ENCODE measurements around the gene SFT2D3.

Gene SFT2D3

GRCh38 chr2:127678531-127678930 lies 22.8 kb upstream of the SFT2D3 start:
- TF ChIP-seq ZFX (IDR thresholded peaks at IDR 0.05; ENCODE audit: borderline replicate concordance) (no peak), CTCF (IDR thresholded peaks at IDR 0.05) (no peak)
- H3K27ac ChIP-seq: no peak overlapping the region

- H3K27ac ChIP-seq: no peak overlapping the region
- TF ChIP-seq ZFX (IDR thresholded peaks at IDR 0.05; ENCODE audit: borderline replicate concordance): no peak
- TF ChIP-seq CTCF (IDR thresholded peaks at IDR 0.05): no peak
Measured at GRCh38 chr2:127678991-127679390, 22.3 kb upstream of the SFT2D3 start.

GRCh38 chr2:127679680-127680361 lies 21.5 kb upstream of the SFT2D3 start:
- TF ChIP-seq CTCF (IDR thresholded peaks at IDR 0.05): no peak
- TF ChIP-seq ZFX (IDR thresholded peaks at IDR 0.05; ENCODE audit: borderline replicate concordance): no peak
- no peak overlapping the region for H3K27ac ChIP-seq

- H3K27ac ChIP-seq: no peak overlapping the region
- TF ChIP-seq CTCF (IDR thresholded peaks at IDR 0.05) (no peak), ZFX (IDR thresholded peaks at IDR 0.05; ENCODE audit: borderline replicate concordance) (no peak)
Measured at GRCh38 chr2:127680706-127681287, 20.5 kb upstream of the SFT2D3 start.

GRCh38 chr2:127681288-127681804 lies 20.0 kb upstream of the SFT2D3 start:
- no peak overlapping the region for H3K27ac ChIP-seq
- no peak for TF ChIP-seq ZFX (IDR thresholded peaks at IDR 0.05; ENCODE audit: borderline replicate concordance)
- no peak for TF ChIP-seq CTCF (IDR thresholded peaks at IDR 0.05)

GRCh38 chr2:127681976-127682857 lies 19.1 kb upstream of the SFT2D3 start:
- TF ChIP-seq CTCF (IDR thresholded peaks at IDR 0.05): no peak
- no peak for TF ChIP-seq ZFX (IDR thresholded peaks at IDR 0.05; ENCODE audit: borderline replicate concordance)
- H3K27ac ChIP-seq: no peak overlapping the region

Data from 22Rv1 (cell line).